Measurements from ENCODE around the gene POGLUT2.

Gene POGLUT2

GRCh38 chr13:102838982-102839381 is 40.2 kb upstream of the POGLUT2 start:
- no peak for TF ChIP-seq CTCF (conservative IDR thresholded peaks at IDR 0.05)
- H3K27ac ChIP-seq = peak overlapping the region; percentile 14; the same call in 1 of the 2 replicates

- peak overlapping the region; percentile 14; the same call in 1 of the 2 replicates for H3K27ac ChIP-seq
- no peak for TF ChIP-seq CTCF (conservative IDR thresholded peaks at IDR 0.05)
Measured at GRCh38 chr13:102838273-102838672, 39.5 kb upstream of the POGLUT2 start.

GRCh38 chr13:102836471-102836870 is 37.7 kb upstream of the POGLUT2 start:
- H3K27ac ChIP-seq = no peak overlapping the region
- no peak for TF ChIP-seq CTCF (conservative IDR thresholded peaks at IDR 0.05)

- TF ChIP-seq CTCF (conservative IDR thresholded peaks at IDR 0.05) = no peak
- peak overlapping the region; percentile 84 for H3K27ac ChIP-seq
Measured at GRCh38 chr13:102830646-102831045, 31.9 kb upstream of the POGLUT2 start.

GRCh38 chr13:102825921-102826706 is 27.3 kb upstream of the POGLUT2 start:
- peak overlapping the region; percentile 54; the same call in 1 of the 2 replicates for H3K27ac ChIP-seq
- no peak for TF ChIP-seq CTCF (conservative IDR thresholded peaks at IDR 0.05)

- H3K27ac ChIP-seq = peak overlapping the region; percentile 54; the same call in 1 of the 2 replicates
- no peak for TF ChIP-seq CTCF (conservative IDR thresholded peaks at IDR 0.05)
Measured at GRCh38 chr13:102825400-102825799, 26.6 kb upstream of the POGLUT2 start.

GRCh38 chr13:102817907-102818306 is 19.1 kb upstream of the POGLUT2 start:
- no peak overlapping the region for H3K27ac ChIP-seq

More at GRCh38 chr13:102817907-102818306, 19.1 kb upstream of the POGLUT2 start:
- TF ChIP-seq CTCF (conservative IDR thresholded peaks at IDR 0.05) = no peak

Data from VCaP (cell line).